K562 (cell line): Measurements from ENCODE around the gene ATP6V0C. TPM values are rescaled to one million over a fixed set of nuclear protein-coding genes. Genes with fewer than 3 reads are reported as not detected.

ENCODE experiments used
- ATAC-seq: fragments of 200-7000 bp; cut with Tn5 transposase; 3 replicates; pipeline ENCODE4 v1.9.1; 2020; ENCODE audit warnings: moderate library complexity
- BruUV-seq: library from RNA; stranded (reverse); fragments of 400-500 nt; replicated peaks from 2 replicates; lab custom pipeline; 2021; lab: Mats Ljungman, UMichigan
- CTCF ChIA-PET: fragments of 300-600 bp; formaldehyde crosslinking; extraction: SDS; loops from one replicate; lab custom pipeline; 2021; ENCODE audit warnings: low intra/inter-chr PET ratio; lab: Yijun Ruan, JAX
- POLR2A ChIA-PET: fragments of 300-600, 350-650 bp; sonication (Branson Sonifier 250); formaldehyde crosslinking; extraction: SDS; loops from one replicate; lab custom pipeline; 2021; ENCODE audit warnings: antibody characterized with exemption, inconsistent platforms; lab: Yijun Ruan, JAX
- DNase-seq, 4 experiments: peaks; one replicate each; pipeline versions ENCODE4 v3.0.0 to v3.0.0-alpha.2; 2011 to 2018; ENCODE audit warnings: low spot score in 3 of 4, mixed read lengths in 3 of 4; ENCODE audit errors: extremely low read depth in 1 of 4
- FAIRE-seq: peaks from 2 replicates; lab custom pipeline; 2011; peaks lifted over from hg19 to GRCh38; lab: Jason Lieb, UNC
- H2AFZ ChIP-seq: 2 replicates; pipeline ENCODE4 v1.6.0; 2011; ENCODE audit warnings: low read depth, low read length, control low read depth, inconsistent platforms
- H3K27ac ChIP-seq: fragments of 200-600 bp; 3 replicates; pipeline ENCODE4 v1.8.0; 2011; ENCODE audit warnings: low read depth, mild to moderate bottlenecking, control low read depth, inconsistent platforms, low read length, moderate library complexity, mixed read lengths; ENCODE audit errors: extremely low read depth
- H3K27me3 ChIP-seq, 2 experiments: fragments of 300-600 bp in 1 of 2; 2 replicates in 1 of 2; 3 replicates in 1 of 2; pipeline versions ENCODE4 v1.6.0 to v1.8.0; 2011; ENCODE audit warnings: inconsistent platforms in 2 of 2, low read length in 2 of 2, mild to moderate bottlenecking in 1 of 2, mixed read lengths in 1 of 2, moderate library complexity in 1 of 2; ENCODE audit not compliant: control insufficient read depth in 2 of 2, insufficient read depth in 2 of 2
- H3K36me3 ChIP-seq: fragments of 300-600 bp; 3 replicates; pipeline ENCODE4 v1.8.0; 2011; ENCODE audit warnings: mild to moderate bottlenecking, low read length, inconsistent platforms; ENCODE audit not compliant: control insufficient read depth, insufficient read depth
- H3K4me1 ChIP-seq, 2 experiments: fragments of 200-600 bp in 1 of 2; replicated peaks in 1 of 2; 2 replicates in 1 of 2; 3 replicates in 1 of 2; pipeline versions ENCODE4 v1.5.1 to v1.8.0; 2011; ENCODE audit warnings: inconsistent platforms in 2 of 2, low read length in 2 of 2, mild to moderate bottlenecking in 1 of 2, mixed read lengths in 1 of 2, moderate library complexity in 1 of 2; ENCODE audit not compliant: control insufficient read depth in 2 of 2, insufficient read depth in 2 of 2
- H3K4me2 ChIP-seq: 2 replicates; pipeline ENCODE4 v1.6.1; 2011; ENCODE audit warnings: low read length, control low read depth, inconsistent platforms, mixed read lengths; ENCODE audit not compliant: insufficient read depth
- H3K4me3 ChIP-seq: fragments of 200-600 bp; sonication (generic), shearing (Covaris generic); 2 replicates; pipeline ENCODE4 v1.5.1; 2016; ENCODE audit warnings: control low read depth, inconsistent platforms
- H3K79me2 ChIP-seq: fragments of 200-600 bp; 3 replicates; pipeline ENCODE4 v1.8.0; 2011; ENCODE audit warnings: low read length, inconsistent platforms; ENCODE audit not compliant: control insufficient read depth, insufficient read depth
- H3K9ac ChIP-seq, 2 experiments: 2 replicates each; pipeline versions ENCODE4 v1.6.0 to v1.6.1; 2011; ENCODE audit warnings: low read depth in 2 of 2, low read length in 2 of 2, control low read depth in 1 of 2, inconsistent platforms in 1 of 2, mild to moderate bottlenecking in 1 of 2, mixed read lengths in 1 of 2; ENCODE audit not compliant: insufficient read depth in 1 of 2
- H3K9me1 ChIP-seq: one replicate; pipeline ENCODE4 v1.6.0; 2011; ENCODE audit warnings: inconsistent platforms, mild to moderate bottlenecking, low read length, moderate library complexity; ENCODE audit not compliant: control insufficient read depth, insufficient read depth
- H3K9me3 ChIP-seq: replicated peaks from 2 replicates; pipeline ENCODE4 v1.5.1; 2011; ENCODE audit warnings: low read depth, low read length, inconsistent platforms; ENCODE audit not compliant: control insufficient read depth, insufficient read depth
- H4K20me1 ChIP-seq: replicated peaks from 2 replicates; pipeline ENCODE4 v1.6.1; 2011; ENCODE audit warnings: low read length, inconsistent platforms, mixed read lengths; ENCODE audit not compliant: control insufficient read depth, insufficient read depth
- AFF1 ChIP-seq, 2 experiments: fragments of 450-650 bp; IDR thresholded peaks; 2 replicates each; pipeline ENCODE4 v1.6.1; 2018; ENCODE audit warnings: mild to moderate bottlenecking in 2 of 2, low read depth in 1 of 2; ENCODE audit not compliant: partially characterized antibody in 2 of 2
- BCLAF1 ChIP-seq, 2 experiments: fragments of 450-650 bp in 1 of 2; IDR thresholded peaks; 2 replicates each; pipeline ENCODE4 v1.6.1; 2011 to 2017; ENCODE audit warnings: low read depth in 2 of 2, antibody characterized with exemption in 1 of 2, borderline replicate concordance in 1 of 2, low read length in 1 of 2, mild to moderate bottlenecking in 1 of 2, mixed read lengths in 1 of 2; ENCODE audit not compliant: control insufficient read depth in 1 of 2
- CBX1 ChIP-seq: sonication (generic); IDR thresholded peaks from 2 replicates; pipeline ENCODE4 v1.6.1; 2016; ENCODE audit warnings: antibody characterized with exemption, low read depth, mild to moderate bottlenecking
- HDAC6 ChIP-seq: IDR thresholded peaks from 2 replicates; pipeline ENCODE4 v1.6.1; 2012; ENCODE audit warnings: low read depth, mild to moderate bottlenecking, control low read depth, inconsistent platforms, low read length, moderate library complexity
- HMGN3 ChIP-seq: IDR thresholded peaks from 2 replicates; pipeline ENCODE4 v1.6.1; 2011; ENCODE audit warnings: borderline replicate concordance, low read depth, mild to moderate bottlenecking, mixed read lengths, low read length; ENCODE audit not compliant: insufficient read length; ENCODE audit errors: extremely low read depth
- NFE2 ChIP-seq: IDR thresholded peaks from 2 replicates; pipeline ENCODE4 v1.6.1; 2014; ENCODE audit warnings: antibody characterized with exemption, low read depth
- NFRKB ChIP-seq: fragments of 450-650 bp; IDR thresholded peaks from 2 replicates; pipeline ENCODE4 v1.6.1; 2016; ENCODE audit warnings: low read depth
- SP2 ChIP-seq: IDR thresholded peaks from 2 replicates; pipeline ENCODE4 v1.6.1; 2011; ENCODE audit warnings: mild to moderate bottlenecking, low read depth, low read length, moderate library complexity; ENCODE audit not compliant: poor library complexity, severe bottlenecking; ENCODE audit errors: extremely low read depth
- TSC22D4 ChIP-seq: fragments of 450-650 bp; IDR thresholded peaks from 2 replicates; pipeline ENCODE4 v1.6.1; 2016; ENCODE audit warnings: missing genetic modification characterization, missing biosample characterization, control low read depth
- ZNF589 ChIP-seq: fragments of 200-800 bp; sonication (Bioruptor generic); IDR thresholded peaks from 2 replicates; pipeline ENCODE4 v1.6.1; 2016; ENCODE audit warnings: low read depth, missing genetic modification characterization, missing compliant biosample characterization
- WGBS: fragments of 100-300 bp; shearing (Covaris generic); methylation state at CpG from one replicate; pipeline ENCODE4 v1.1.6; 2016; ENCODE audit warnings: low coverage, mixed read lengths; ENCODE audit not compliant: insufficient coverage; ENCODE audit errors: missing lambda C conversion rate; 5-methylcytosine and 5-hydroxymethylcytosine counted together
- in situ Hi-C: fragments of 300-500 bp; cut with MboI; formaldehyde crosslinking; loops from 4 replicates; pipeline ENCODE4 v1.15.0; 2018; ENCODE audit warnings: inconsistent platforms, mixed read lengths
- intact Hi-C: fragments of 100-400 bp; cut with micrococcal nuclease; formaldehyde crosslinking; loops from 2 replicates; pipeline ENCODE4 v1.14.2; 2022
- polyA plus RNA-seq, 8 experiments: library from polyadenylated mRNA; depleted of rRNA in 4 of 8; stranded (reverse) in 5 of 8; unstranded in 3 of 8; fragments of >200 nt; fragmentation: Nextera tagmentation in 2 of 8; fragmentation: Illumina TruSeq in 1 of 8; extraction: Ambion mirVana in 2 of 8; extraction: Trizol in 1 of 8; gene quantifications; 2 replicates each; pipeline versions ENCODE4 v1.2.1 to v1.2.3, GENCODE V29; 2011 to 2014; ENCODE audit warnings: inconsistent platforms in 1 of 8, missing spikeins in 1 of 8
- total RNA-seq, 7 experiments: library from RNA; depleted of rRNA in 6 of 7; stranded (reverse); fragments of >200 nt in 6 of 7; fragmentation: Illumina TruSeq in 2 of 7; extraction: Trizol in 2 of 7; gene quantifications; 2 replicates each; pipeline versions ENCODE4 v1.2.1 to v1.2.3, GENCODE V29; 2011 to 2021; ENCODE audit warnings: low replicate concordance in 1 of 7

The ATP6V0C gene
- total and polyA plus RNA-seq, 9 of the 15 experiments (the other 6 are each of a cell fraction or from before 2014, with no cell fraction given) = 2.9 to 228 (median 22.7) TPM

GRCh38 chr16:2511128-2511800 lies 2.5 kb upstream of the ATP6V0C start (continued):
- TF ChIP-seq HMGN3 = peak; percentile 31

- peak overlapping the region; percentile 80 for H2AFZ ChIP-seq
- no TSS peak for BruUV-seq
- FAIRE-seq (no peak), ATAC-seq (peak; percentile 6; the same call in 1 of the 3 replicates), DNase-seq (peak in 2 of 4 experiments; percentile 38 to 57)
- in situ Hi-C loops (no loop called here), intact Hi-C loops (no loop called here)
- POLR2A ChIA-PET = interaction anchor here (0.6 to 1.3 kb wide), 5 partner anchors 9 to 55 kb away, joined by 3 to 5 read pairs (median 3); no protein-coding TSS in a partner anchor
- peaks cover 50 to 88% of the 10 kb centered on the region in 2 experiments for H3K4me1 ChIP-seq
- H3K4me3 ChIP-seq = no peak overlapping the region
- WGBS = 57% methylated on average over 17 of the region's 17 CpGs
- H3K27ac ChIP-seq = peak overlapping the region; percentile 61
- H3K27me3 ChIP-seq = no peaks in the 10 kb centered on the region
- H3K9ac ChIP-seq = peak overlapping the region; percentile 42 to 96
- H4K20me1 ChIP-seq = peaks cover 24% of the 10 kb centered on the region
- CTCF ChIA-PET = no interaction called here
- H3K36me3 ChIP-seq = peaks cover 18% of the 10 kb centered on the region
- no peaks in the 10 kb centered on the region for H3K9me3 ChIP-seq
- H3K4me2 ChIP-seq = peak overlapping the region; percentile 94
- peaks cover 41% of the 10 kb centered on the region for H3K79me2 ChIP-seq
- peaks cover 3% of the 10 kb centered on the region for H3K9me1 ChIP-seq
- TF ChIP-seq ZNF589 (CRISPR knock-in tag) (0 out of 2 replicates have a peak, but pooled peaks have one; percentile 5), CBX1 (no peak), TSC22D4 (no peak), AFF1 (IDR thresholded peaks at IDR 0.05; ENCODE audit: low read depth in 1 of 2, partially characterized antibody in 2 of 2) (no peak), NFRKB (0 out of 2 replicates have a peak, but pooled peaks have one; percentile 15), HDAC6 (no peak), NFE2 (no peak), SP2 (no peak), BCLAF1 (IDR thresholded peaks at IDR 0.05; ENCODE audit: borderline replicate concordance in 1 of 2, control insufficient read depth in 1 of 2, low read depth in 2 of 2, low read length in 1 of 2) (no peak)
These were observed 1.6 kb upstream of the ATP6V0C start for GRCh38 chr16:2511996-2512734.
